AG04450 (cell line): ENCODE measurements around the gene ADGRE2. TPM values are rescaled to one million over a fixed set of nuclear protein-coding genes. Genes with fewer than 3 reads are reported as not detected.
"Not testable (repeated sequence)": the region's sequence is repeated elsewhere in the genome, so short reads cannot be mapped to it uniquely, and the experiment has no call there.

Experiments used
- CTCF ChIA-PET: fragments of 300-600, 350-600 bp; formaldehyde crosslinking; extraction: SDS; loops from one replicate; lab custom pipeline; 2022; ENCODE audit warnings: antibody characterized with exemption, inconsistent platforms; lab: Charles Lee
- POLR2A ChIA-PET: fragments of 350-600 bp; formaldehyde crosslinking; extraction: SDS; loops from one replicate; lab custom pipeline; 2021; ENCODE audit warnings: antibody characterized with exemption, inconsistent platforms; lab: Yijun Ruan, JAX
- DNase-seq: peaks from one replicate; pipeline ENCODE4 v3.0.0-alpha.2; 2011; ENCODE audit warnings: low read depth, low spot score
- H3K27ac ChIP-seq: one replicate; pipeline ENCODE4 v1.5.1; 2012; ENCODE audit warnings: low read depth, low read length, control low read depth
- H3K27me3 ChIP-seq: one replicate; pipeline ENCODE4 v1.6.0; 2012; ENCODE audit warnings: low read length; ENCODE audit not compliant: control insufficient read depth, insufficient read depth
- H3K4me3 ChIP-seq: 2 replicates; pipeline ENCODE4 v1.5.1; 2011; ENCODE audit warnings: mild to moderate bottlenecking, low read depth, low read length, control low read depth
- H3K9me3 ChIP-seq: 2 replicates; pipeline ENCODE4 v1.5.1; 2012; ENCODE audit warnings: low read length; ENCODE audit not compliant: control insufficient read depth, insufficient read depth
- polyA plus RNA-seq: library from polyadenylated mRNA; depleted of rRNA; stranded (reverse); fragments of >200 nt; gene quantifications from 2 replicates; pipeline ENCODE4 v1.2.3, GENCODE V29; 2011
- TF ChIP-seq, protein P1 (sequence below): IDR thresholded peaks from 2 replicates; pipeline ENCODE4 v1.5.1; 2011; ENCODE audit warnings: low read depth, low read length, control low read depth, inconsistent platforms

The ADGRE2 gene
- polyA plus RNA-seq, 1 experiment: 0.12 TPM

DNA sequence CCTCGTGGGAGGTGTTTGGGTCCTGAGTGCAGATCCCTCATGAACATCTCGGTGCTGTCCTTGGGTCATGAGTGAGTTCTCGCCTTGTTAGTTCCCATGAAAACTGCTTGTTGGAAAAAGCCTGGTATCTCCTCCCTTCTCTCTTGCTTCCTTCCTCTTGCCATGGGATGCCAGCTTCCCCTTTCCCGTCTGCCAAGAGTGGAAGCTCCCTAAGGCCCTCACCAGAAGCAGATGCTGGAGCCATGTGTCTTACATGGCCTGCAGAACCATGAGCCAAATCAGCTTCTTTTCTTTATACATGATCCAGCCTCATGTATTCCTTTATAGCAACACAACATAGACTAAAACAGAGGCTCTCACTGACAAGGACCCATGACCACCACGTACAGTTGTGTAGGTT, 8.2 kb downstream of the ADGRE2 start:
- Histone ChIP-seq H3K4me3 (no peak overlapping the region), H3K27ac (no peak overlapping the region), H3K27me3 (no peaks in the 10 kb centered on the region), H3K9me3 (no peaks in the 10 kb centered on the region; the same call in 1 of the 2 replicates)
- TF ChIP-seq, protein P1, sequence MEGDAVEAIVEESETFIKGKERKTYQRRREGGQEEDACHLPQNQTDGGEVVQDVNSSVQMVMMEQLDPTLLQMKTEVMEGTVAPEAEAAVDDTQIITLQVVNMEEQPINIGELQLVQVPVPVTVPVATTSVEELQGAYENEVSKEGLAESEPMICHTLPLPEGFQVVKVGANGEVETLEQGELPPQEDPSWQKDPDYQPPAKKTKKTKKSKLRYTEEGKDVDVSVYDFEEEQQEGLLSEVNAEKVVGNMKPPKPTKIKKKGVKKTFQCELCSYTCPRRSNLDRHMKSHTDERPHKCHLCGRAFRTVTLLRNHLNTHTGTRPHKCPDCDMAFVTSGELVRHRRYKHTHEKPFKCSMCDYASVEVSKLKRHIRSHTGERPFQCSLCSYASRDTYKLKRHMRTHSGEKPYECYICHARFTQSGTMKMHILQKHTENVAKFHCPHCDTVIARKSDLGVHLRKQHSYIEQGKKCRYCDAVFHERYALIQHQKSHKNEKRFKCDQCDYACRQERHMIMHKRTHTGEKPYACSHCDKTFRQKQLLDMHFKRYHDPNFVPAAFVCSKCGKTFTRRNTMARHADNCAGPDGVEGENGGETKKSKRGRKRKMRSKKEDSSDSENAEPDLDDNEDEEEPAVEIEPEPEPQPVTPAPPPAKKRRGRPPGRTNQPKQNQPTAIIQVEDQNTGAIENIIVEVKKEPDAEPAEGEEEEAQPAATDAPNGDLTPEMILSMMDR: no peak
- CTCF ChIA-PET: no interaction called here
- POLR2A ChIA-PET: no interaction called here
- no peak for DNase-seq

DNA sequence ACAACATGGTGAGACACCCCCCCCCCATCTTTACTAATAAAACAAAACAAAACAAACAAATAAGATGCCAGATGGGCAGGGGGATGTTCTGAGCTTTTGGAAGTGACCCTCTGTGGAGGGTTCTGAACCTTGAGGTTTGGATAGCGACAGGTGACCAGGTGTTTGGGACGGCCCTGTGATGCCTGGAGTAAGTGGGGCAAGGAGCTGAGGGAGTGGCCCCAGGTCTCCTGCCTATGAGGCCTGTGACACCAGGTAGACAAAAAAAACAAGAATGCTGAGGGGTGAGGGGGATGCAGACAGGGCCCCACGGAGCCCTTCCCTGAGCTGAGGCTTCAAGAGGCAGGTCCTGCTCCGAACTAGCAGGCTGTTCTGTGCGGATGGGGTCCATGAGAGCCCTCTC, 9.2 kb downstream of the ADGRE2 start:
- POLR2A ChIA-PET: no interaction called here
- Histone ChIP-seq H3K9me3 (peaks cover 4% of the 10 kb centered on the region; the same call in 1 of the 2 replicates), H3K4me3 (no peak overlapping the region), H3K27me3 (no peaks in the 10 kb centered on the region), H3K27ac (no peak overlapping the region)
- CTCF ChIA-PET: no interaction called here
- TF ChIP-seq, protein P1: no peak
- DNase-seq: no peak

DNA sequence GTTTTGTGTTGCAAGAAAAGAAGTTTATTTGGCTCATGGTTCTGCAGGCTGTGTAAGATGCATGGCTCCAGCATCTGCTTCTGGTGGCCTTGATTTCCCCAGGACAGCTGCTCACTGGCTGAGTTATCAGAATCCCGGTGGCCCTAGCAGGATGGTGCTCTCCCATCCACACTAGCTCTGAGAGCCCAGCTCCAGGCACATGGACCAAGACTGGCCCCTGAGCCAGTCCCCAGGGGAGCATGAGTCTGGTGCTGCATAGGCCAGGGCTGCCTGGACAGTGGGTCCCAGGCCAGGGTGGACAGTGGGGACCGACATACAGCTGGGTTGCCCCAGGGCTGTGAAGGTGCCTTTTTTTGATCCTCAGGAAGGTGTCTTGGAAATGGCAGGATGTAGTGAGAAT, 10.4 kb downstream of the ADGRE2 start:
- ChIA-PET CTCF (no interaction called here), POLR2A (no interaction called here)
- H3K9me3 ChIP-seq: peaks cover 8% of the 10 kb centered on the region; the same call in 1 of the 2 replicates
- TF ChIP-seq, protein P1: no peak
- no peaks in the 10 kb centered on the region for H3K27me3 ChIP-seq
- DNase-seq: no peak
- H3K4me3 ChIP-seq: no peak overlapping the region
- no peak overlapping the region for H3K27ac ChIP-seq

DNA sequence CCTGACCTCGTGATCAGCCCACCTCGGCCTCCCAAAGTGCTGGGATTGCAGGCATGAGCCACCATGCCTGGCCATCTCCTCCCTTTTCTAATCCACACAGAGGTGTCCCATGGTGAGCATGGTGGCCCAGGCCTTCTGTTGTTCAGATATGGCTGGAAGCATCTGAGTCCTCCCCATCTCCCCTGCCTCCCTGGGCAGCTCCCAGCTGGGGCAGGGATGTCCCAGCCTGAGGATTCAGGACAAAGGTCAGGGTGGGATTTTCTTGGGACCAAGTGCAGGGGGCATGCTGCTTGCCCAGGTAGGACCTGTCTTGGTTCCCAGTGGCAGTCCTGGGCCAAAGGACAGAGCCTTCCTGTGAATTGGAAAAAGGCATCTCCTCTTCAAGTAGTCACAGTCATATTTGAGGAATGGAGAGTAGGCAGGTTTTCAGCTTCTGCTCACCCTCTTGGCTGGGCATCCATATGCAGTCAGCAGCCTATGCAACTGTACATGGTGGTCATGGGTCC, 10.8 kb downstream of the ADGRE2 start:
- no peak overlapping the region for H3K4me3 ChIP-seq
- POLR2A ChIA-PET: interaction anchor here (0.7 kb wide), 1 partner anchor 78 kb away, joined by 4 read pairs; no protein-coding TSS in a partner anchor
- no peak overlapping the region for H3K27ac ChIP-seq
- no peak for DNase-seq
- no peaks in the 10 kb centered on the region for H3K27me3 ChIP-seq
- H3K9me3 ChIP-seq: peaks cover 8% of the 10 kb centered on the region; the same call in 1 of the 2 replicates
- CTCF ChIA-PET: no interaction called here
- TF ChIP-seq, protein P1: no peak

DNA sequence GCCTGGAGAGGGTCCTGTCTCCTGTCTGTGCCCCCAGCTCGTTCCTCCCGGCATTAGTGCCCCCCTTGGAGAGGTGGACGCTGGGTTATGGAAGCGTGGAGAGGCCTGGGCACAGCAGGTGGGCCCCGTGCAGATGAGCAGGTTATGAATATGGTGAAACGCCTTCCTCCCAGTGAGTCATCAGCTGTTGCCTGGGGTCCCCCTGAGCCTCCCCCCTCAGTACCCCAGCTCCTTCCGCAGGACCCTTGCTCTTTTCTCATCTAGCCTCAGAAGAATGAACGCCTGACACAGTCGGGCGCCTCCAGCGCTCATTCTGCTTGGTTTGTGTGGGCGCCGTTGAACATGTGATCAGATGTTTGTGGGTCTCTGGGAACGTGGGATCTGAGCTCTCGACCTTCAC, 12.5 kb downstream of the ADGRE2 start:
- H3K27me3 ChIP-seq, H3K27ac ChIP-seq, H3K9me3 ChIP-seq, H3K4me3 ChIP-seq, DNase-seq, POLR2A ChIA-PET, CTCF ChIA-PET: not testable (repeated sequence)

DNA sequence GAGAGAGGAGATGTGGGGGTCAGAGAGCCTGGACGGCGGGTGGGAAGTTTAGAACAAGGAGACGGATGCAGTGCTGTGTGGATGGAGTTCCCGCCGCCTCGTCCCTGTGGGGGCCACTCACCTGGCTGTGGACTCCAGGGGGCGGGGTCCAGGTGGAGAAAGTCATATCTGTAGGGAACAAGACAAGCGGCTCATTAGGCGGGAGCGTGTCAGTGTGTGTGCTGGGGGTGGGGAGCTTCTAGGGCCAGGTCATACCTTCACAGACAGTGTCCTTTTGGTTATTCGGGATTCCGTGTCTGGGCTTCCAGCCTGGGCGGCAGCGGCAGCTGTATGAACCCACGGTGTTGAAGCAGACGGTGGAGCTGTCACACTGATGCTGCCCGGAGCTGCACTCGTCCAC, 13.0 kb downstream of the ADGRE2 start:
- POLR2A ChIA-PET: not testable (repeated sequence)

More for the DNA sequence above, 13.0 kb downstream of the ADGRE2 start:
- H3K27ac ChIP-seq, H3K4me3 ChIP-seq, CTCF ChIA-PET, H3K27me3 ChIP-seq, H3K9me3 ChIP-seq, DNase-seq: not testable (repeated sequence)
